Fibroblast of lung (primary cell): Measurements from ENCODE around the gene SLC24A4. TPM values are rescaled to one million over a fixed set of nuclear protein-coding genes. Genes with fewer than 3 reads are reported as not detected.

Experiments used
- DNase-seq, 2 donors: peaks; one replicate each; pipeline versions ENCODE4 v3.0.0 to v3.0.0-alpha.2; 2010; ENCODE audit warnings: low read depth in 2 of 2
- H2AFZ ChIP-seq: 2 replicates; pipeline ENCODE4 v1.5.1; 2012; ENCODE audit warnings: low read length, control low read depth, inconsistent platforms
- H3K27ac ChIP-seq: 2 replicates; pipeline ENCODE4 v1.5.1; 2011; ENCODE audit warnings: low read length, control low read depth; ENCODE audit not compliant: insufficient read depth
- H3K27me3 ChIP-seq: 2 replicates; pipeline ENCODE4 v1.5.1; 2011; ENCODE audit warnings: mild to moderate bottlenecking, low read length; ENCODE audit not compliant: control insufficient read depth, insufficient read depth
- H3K36me3 ChIP-seq: 2 replicates; pipeline ENCODE4 v1.5.1; 2011; ENCODE audit warnings: low read length; ENCODE audit not compliant: control insufficient read depth, insufficient read depth
- H3K4me1 ChIP-seq: 2 replicates; pipeline ENCODE4 v1.5.1; 2011; ENCODE audit warnings: low read length; ENCODE audit not compliant: control insufficient read depth, insufficient read depth; ENCODE audit errors: extremely low read depth
- H3K4me2 ChIP-seq: 2 replicates; pipeline ENCODE4 v1.5.1; 2011; ENCODE audit warnings: low read length, control low read depth; ENCODE audit not compliant: insufficient read depth; ENCODE audit errors: extremely low read depth
- H3K4me3 ChIP-seq, 4 experiments: fragments of 200-600 bp in 1 of 4; sonication (generic) in 1 of 4; replicated peaks in 1 of 4; 2 replicates each; pipeline ENCODE4 v1.5.1; 2011 to 2016; ENCODE audit warnings: low read length in 4 of 4, low read depth in 3 of 4, mild to moderate bottlenecking in 3 of 4, control low read depth in 2 of 4, inconsistent platforms in 1 of 4, mixed read lengths in 1 of 4; ENCODE audit not compliant: insufficient read depth in 1 of 4; ENCODE audit errors: control extremely low read depth in 1 of 4
- H3K79me2 ChIP-seq: 2 replicates; pipeline ENCODE4 v1.5.1; 2012; ENCODE audit warnings: mild to moderate bottlenecking, low read length, inconsistent platforms; ENCODE audit not compliant: control insufficient read depth, insufficient read depth
- H3K9ac ChIP-seq: 2 replicates; pipeline ENCODE4 v1.5.1; 2011; ENCODE audit warnings: mild to moderate bottlenecking, low read length, control low read depth; ENCODE audit not compliant: insufficient read depth
- H3K9me3 ChIP-seq: 2 replicates; pipeline ENCODE4 v1.5.1; 2012; ENCODE audit warnings: low read depth, low read length; ENCODE audit not compliant: control insufficient read depth, insufficient read depth
- H4K20me1 ChIP-seq: 2 replicates; pipeline ENCODE4 v1.5.1; 2011; ENCODE audit warnings: low read length; ENCODE audit not compliant: control insufficient read depth, insufficient read depth; ENCODE audit errors: extremely low read depth
- EZH2 ChIP-seq: IDR thresholded peaks from 2 replicates; pipeline ENCODE4 v1.5.1; 2012; ENCODE audit warnings: low read length, control low read depth, mild to moderate bottlenecking; ENCODE audit errors: missing control alignments
- polyA plus RNA-seq, 2 donors: library from polyadenylated mRNA; depleted of rRNA in 1 of 2; stranded (reverse) in 1 of 2; unstranded in 1 of 2; fragments of >200 nt; gene quantifications; 2 replicates each; pipeline ENCODE4 v1.2.1, GENCODE V29; 2011 to 2012; ENCODE audit warnings: missing spikeins in 1 of 2
- total RNA-seq: library from RNA; depleted of rRNA; stranded (reverse); fragments of >200 nt; gene quantifications from 2 replicates; pipeline ENCODE4 v1.2.1, GENCODE V29; 2014
- TF ChIP-seq, protein P1 (sequence below), 2 donors: IDR thresholded peaks in 1 of 2; conservative IDR thresholded peaks in 1 of 2; 1 replicate in 1 of 2; 2 replicates in 1 of 2; pipeline ENCODE4 v1.5.1; 2011 to 2012; ENCODE audit warnings: low read length in 2 of 2, control low read depth in 1 of 2, inconsistent platforms in 1 of 2, low read depth in 1 of 2, mild to moderate bottlenecking in 1 of 2

The SLC24A4 gene
- total and polyA plus RNA-seq, 2 donors (not counting 1 experiment from before 2014, with no cell fraction given) = 0.03 TPM; not detected in 1

DNA sequence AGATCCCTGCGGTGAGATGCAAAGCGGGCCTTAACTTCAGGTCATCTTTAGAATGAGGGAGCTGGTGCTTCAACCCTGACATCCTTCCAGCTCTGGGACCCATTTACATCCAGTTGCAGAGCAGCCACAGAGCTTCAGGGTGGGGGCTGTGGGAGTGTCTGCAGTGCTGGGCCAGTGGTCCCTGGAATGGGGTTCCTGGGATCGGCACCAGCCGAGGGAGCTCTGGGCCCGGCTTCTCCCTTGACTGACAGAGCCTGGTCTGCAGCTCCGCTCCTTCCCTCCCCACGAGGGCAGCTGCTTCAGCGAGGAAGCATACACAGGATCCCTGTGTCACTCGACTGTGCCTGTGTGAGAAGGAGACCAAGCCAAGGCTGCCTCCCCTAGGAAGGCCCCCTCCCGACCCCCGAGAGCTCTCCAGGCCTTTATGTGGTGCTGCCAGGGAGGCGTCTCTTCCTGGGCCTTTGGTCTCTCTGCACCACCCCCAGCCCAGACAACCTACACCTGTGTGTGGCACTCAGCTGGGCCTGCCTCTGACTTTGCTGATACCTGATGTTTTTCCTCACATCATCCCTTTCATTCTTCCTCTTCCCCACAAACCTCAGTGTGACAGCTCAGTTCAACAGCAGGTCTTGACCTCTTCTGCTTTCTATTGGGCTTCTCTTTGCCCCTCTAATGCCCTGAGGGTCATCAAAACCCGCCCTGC is 142.5 kb downstream of the SLC24A4 start:
- no peaks in the 10 kb centered on the region for H3K79me2 ChIP-seq
- H4K20me1 ChIP-seq = no peaks in the 10 kb centered on the region
- no peak for DNase-seq
- no peak for TF ChIP-seq EZH2
- TF ChIP-seq, protein P1, sequence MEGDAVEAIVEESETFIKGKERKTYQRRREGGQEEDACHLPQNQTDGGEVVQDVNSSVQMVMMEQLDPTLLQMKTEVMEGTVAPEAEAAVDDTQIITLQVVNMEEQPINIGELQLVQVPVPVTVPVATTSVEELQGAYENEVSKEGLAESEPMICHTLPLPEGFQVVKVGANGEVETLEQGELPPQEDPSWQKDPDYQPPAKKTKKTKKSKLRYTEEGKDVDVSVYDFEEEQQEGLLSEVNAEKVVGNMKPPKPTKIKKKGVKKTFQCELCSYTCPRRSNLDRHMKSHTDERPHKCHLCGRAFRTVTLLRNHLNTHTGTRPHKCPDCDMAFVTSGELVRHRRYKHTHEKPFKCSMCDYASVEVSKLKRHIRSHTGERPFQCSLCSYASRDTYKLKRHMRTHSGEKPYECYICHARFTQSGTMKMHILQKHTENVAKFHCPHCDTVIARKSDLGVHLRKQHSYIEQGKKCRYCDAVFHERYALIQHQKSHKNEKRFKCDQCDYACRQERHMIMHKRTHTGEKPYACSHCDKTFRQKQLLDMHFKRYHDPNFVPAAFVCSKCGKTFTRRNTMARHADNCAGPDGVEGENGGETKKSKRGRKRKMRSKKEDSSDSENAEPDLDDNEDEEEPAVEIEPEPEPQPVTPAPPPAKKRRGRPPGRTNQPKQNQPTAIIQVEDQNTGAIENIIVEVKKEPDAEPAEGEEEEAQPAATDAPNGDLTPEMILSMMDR (conservative IDR thresholded peaks at IDR 0.05 in 1 of 2, IDR thresholded peaks at IDR 0.05 in 1 of 2; ENCODE audit: low read depth in 1 of 2, low read length in 2 of 2) = no peak
- no peak overlapping the region for H3K27ac ChIP-seq
- no peaks in the 10 kb centered on the region for H3K36me3 ChIP-seq
- no peak overlapping the region for H3K9ac ChIP-seq
- no peaks in the 10 kb centered on the region for H3K27me3 ChIP-seq
- H3K4me3 ChIP-seq = no peak overlapping the region
- H3K4me2 ChIP-seq = no peak overlapping the region
- H3K4me1 ChIP-seq = peaks cover 16% of the 10 kb centered on the region
- no peaks in the 10 kb centered on the region for H3K9me3 ChIP-seq
- no peak overlapping the region for H2AFZ ChIP-seq

DNA sequence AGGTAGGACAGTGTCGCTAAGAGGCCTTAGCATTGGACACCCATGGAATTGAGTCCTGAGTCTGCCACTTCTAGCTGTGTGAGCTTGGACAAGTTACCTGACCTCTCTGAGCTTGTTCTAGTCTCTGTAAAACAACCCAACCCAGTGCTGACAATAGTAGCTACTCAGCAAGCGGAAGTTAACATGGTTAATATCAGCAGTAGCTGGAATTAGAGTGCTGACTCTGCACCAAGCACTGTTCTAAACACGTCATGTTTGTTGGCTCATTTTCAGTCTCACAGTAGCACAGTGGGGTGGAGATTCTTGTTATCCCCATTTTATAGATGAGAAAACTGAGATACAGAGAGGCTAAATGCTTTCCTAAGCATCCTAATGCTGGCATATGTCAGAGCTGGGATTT is 143.1 kb downstream of the SLC24A4 start:
- no peaks in the 10 kb centered on the region for H3K36me3 ChIP-seq
- DNase-seq = no peak
- no peak overlapping the region for H3K4me3 ChIP-seq
- TF ChIP-seq, protein P1 (conservative IDR thresholded peaks at IDR 0.05 in 1 of 2, IDR thresholded peaks at IDR 0.05 in 1 of 2; ENCODE audit: low read depth in 1 of 2, low read length in 2 of 2) = no peak
- TF ChIP-seq EZH2 = no peak
- H3K27me3 ChIP-seq = no peaks in the 10 kb centered on the region
- no peak overlapping the region for H2AFZ ChIP-seq
- H3K4me1 ChIP-seq = peaks cover 16% of the 10 kb centered on the region
- H4K20me1 ChIP-seq = no peaks in the 10 kb centered on the region
- H3K27ac ChIP-seq = no peak overlapping the region
- H3K4me2 ChIP-seq = no peak overlapping the region
- no peak overlapping the region for H3K9ac ChIP-seq
- no peaks in the 10 kb centered on the region for H3K79me2 ChIP-seq
- no peaks in the 10 kb centered on the region for H3K9me3 ChIP-seq

DNA sequence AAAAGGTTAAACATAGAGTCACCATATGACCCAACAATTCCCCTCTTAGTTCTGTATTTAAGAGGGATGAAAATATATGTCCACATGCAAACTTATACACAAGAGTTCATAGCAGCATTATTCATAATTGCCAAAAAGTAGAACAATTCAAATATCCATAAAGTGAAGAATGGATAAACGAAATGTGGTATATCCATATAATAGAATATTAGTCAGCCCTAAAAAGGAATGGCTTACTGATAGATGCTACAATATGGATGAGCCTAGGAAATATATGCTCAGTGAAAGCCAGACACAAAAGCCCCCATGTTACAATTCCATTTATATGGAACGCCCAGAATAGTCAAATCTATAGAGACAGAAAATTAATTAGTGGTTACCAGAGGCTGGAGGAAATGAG is 146.6 kb downstream of the SLC24A4 start:
- Histone ChIP-seq H3K36me3 (no peaks in the 10 kb centered on the region), H3K9ac (no peak overlapping the region), H2AFZ (no peak overlapping the region), H3K79me2 (no peaks in the 10 kb centered on the region), H3K4me3 (no peak overlapping the region), H3K4me2 (no peak overlapping the region), H4K20me1 (no peaks in the 10 kb centered on the region), H3K9me3 (no peaks in the 10 kb centered on the region), H3K27ac (no peak overlapping the region), H3K27me3 (no peaks in the 10 kb centered on the region), H3K4me1 (peaks cover 27% of the 10 kb centered on the region)
- no peak for DNase-seq
- no peak for TF ChIP-seq EZH2
- TF ChIP-seq, protein P1 (conservative IDR thresholded peaks at IDR 0.05 in 1 of 2, IDR thresholded peaks at IDR 0.05 in 1 of 2; ENCODE audit: low read depth in 1 of 2, low read length in 2 of 2) = no peak
